ENCODE measurements around the gene RGSL1.

DNA sequence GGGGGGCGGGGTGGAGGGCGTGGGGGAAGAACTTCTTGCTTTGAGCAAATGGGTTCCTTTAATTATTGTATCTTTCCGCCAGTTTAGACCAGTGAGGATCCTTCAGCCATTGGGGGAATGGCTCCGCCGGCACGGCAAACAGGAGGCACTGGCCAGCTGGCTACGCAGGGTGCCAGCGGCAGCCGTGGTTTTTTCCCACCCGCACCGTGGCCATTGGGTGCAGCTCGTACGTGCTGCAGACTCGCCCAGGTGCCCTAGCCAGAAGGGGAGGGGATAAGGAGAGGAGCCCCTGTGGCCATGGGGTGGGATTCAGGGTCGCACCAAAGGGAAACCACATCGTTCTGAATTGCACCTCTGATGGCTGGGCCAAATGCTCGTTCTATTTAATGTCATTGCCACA, 65.6 kb downstream of the RGSL1 start:
- TF ChIP-seq TCFL5 (CRISPR knock-in tag; conservative IDR thresholded peaks at IDR 0.05) (no peak), E2F5 (CRISPR knock-in tag; IDR thresholded peaks at IDR 0.05) (no peak), JUNB (CRISPR knock-in tag; conservative IDR thresholded peaks at IDR 0.05) (no peak), SMAD3 (CRISPR knock-in tag; conservative IDR thresholded peaks at IDR 0.05) (no peak), CBX8 (IDR thresholded peaks at IDR 0.05; ENCODE audit: borderline replicate concordance, extremely low read depth, low read depth, low read length, poor library complexity, severe bottlenecking) (no peak)
- TF ChIP-seq, protein P1, sequence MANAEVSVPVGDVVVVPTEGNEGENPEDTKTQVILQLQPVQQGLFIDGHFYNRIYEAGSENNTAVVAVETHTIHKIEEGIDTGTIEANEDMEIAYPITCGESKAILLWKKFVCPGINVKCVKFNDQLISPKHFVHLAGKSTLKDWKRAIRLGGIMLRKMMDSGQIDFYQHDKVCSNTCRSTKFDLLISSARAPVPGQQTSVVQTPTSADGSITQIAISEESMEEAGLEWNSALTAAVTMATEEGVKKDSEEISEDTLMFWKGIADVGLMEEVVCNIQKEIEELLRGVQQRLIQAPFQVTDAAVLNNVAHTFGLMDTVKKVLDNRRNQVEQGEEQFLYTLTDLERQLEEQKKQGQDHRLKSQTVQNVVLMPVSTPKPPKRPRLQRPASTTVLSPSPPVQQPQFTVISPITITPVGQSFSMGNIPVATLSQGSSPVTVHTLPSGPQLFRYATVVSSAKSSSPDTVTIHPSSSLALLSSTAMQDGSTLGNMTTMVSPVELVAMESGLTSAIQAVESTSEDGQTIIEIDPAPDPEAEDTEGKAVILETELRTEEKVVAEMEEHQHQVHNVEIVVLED (CRISPR knock-in tag; IDR thresholded peaks at IDR 0.05): no peak
